GM12878 (cell line): ENCODE measurements around the gene SLC6A16. TPM values are rescaled to one million over a fixed set of nuclear protein-coding genes. Genes with fewer than 3 reads are reported as not detected.

Experiments
- ATAC-seq: fragments of 200-7000 bp; cut with Tn5 transposase; 3 replicates; pipeline ENCODE4 v1.9.1; 2020; ENCODE audit warnings: mild to moderate bottlenecking, moderate library complexity
- BruUV-seq: library from RNA; stranded (reverse); fragments of 400-500 nt; replicated peaks from 2 replicates; lab custom pipeline; 2021; lab: Mats Ljungman, UMichigan
- CTCF ChIA-PET: fragments of 300-600 bp; sonication (Branson Sonifier 250); formaldehyde crosslinking; extraction: SDS; loops from one replicate; lab custom pipeline; 2021; ENCODE audit warnings: inconsistent platforms; lab: Yijun Ruan, JAX
- POLR2A ChIA-PET: fragments of 350-600 bp; formaldehyde crosslinking; extraction: SDS; loops from one replicate; lab custom pipeline; 2021; ENCODE audit warnings: inconsistent platforms; lab: Charles Lee
- RAD21 ChIA-PET: fragments of 300-600 bp; sonication (Branson Sonifier 250); formaldehyde crosslinking; loops from one replicate; lab custom pipeline; 2023; ENCODE audit warnings: antibody characterized with exemption; ENCODE audit not compliant: unreplicated experiment; lab: Charles Lee
- SMC1A ChIA-PET: fragments of 300-600 bp; sonication (Branson Sonifier 250); formaldehyde crosslinking; loops from one replicate; lab custom pipeline; 2023; ENCODE audit not compliant: unreplicated experiment, uncharacterized antibody; lab: Charles Lee
- DNase-seq: peaks from one replicate; pipeline ENCODE4 v3.0.0-alpha.2; 2011; ENCODE audit warnings: low read depth, low spot score
- FAIRE-seq: peaks from 3 replicates; lab custom pipeline; 2011; peaks lifted over from hg19 to GRCh38; lab: Jason Lieb, UNC
- H2AFZ ChIP-seq: 2 replicates; pipeline ENCODE4 v1.6.0; 2011; ENCODE audit warnings: low read depth, low read length, control low read depth; ENCODE audit not compliant: control insufficient read depth
- H3K27ac ChIP-seq: 2 replicates; pipeline ENCODE4 v1.5.1; 2011; ENCODE audit warnings: control low read depth; ENCODE audit not compliant: control insufficient read depth, insufficient read depth
- H3K27me3 ChIP-seq, 2 experiments: replicated peaks in 1 of 2; 2 replicates each; pipeline versions ENCODE4 v1.6.0 to v1.6.1; 2011; ENCODE audit warnings: low read length in 1 of 2; ENCODE audit not compliant: control insufficient read depth in 2 of 2, insufficient read depth in 2 of 2
- H3K36me3 ChIP-seq, 2 experiments: 2 replicates each; pipeline ENCODE4 v1.5.1; 2011; ENCODE audit warnings: low read length in 1 of 2; ENCODE audit not compliant: control insufficient read depth in 2 of 2, insufficient read depth in 2 of 2
- H3K4me1 ChIP-seq: 2 replicates; pipeline ENCODE4 v1.6.1; 2011; ENCODE audit warnings: mild to moderate bottlenecking, low read length, moderate library complexity, mixed read lengths; ENCODE audit not compliant: control insufficient read depth, insufficient read depth
- H3K4me2 ChIP-seq: 2 replicates; pipeline ENCODE4 v1.6.0; 2011; ENCODE audit warnings: control low read depth; ENCODE audit not compliant: control insufficient read depth, insufficient read depth
- H3K4me3 ChIP-seq: fragments of 200-600 bp; sonication (generic); 2 replicates; pipeline ENCODE4 v1.5.1; 2016
- H3K79me2 ChIP-seq: 2 replicates; pipeline ENCODE4 v1.6.0; 2011; ENCODE audit warnings: low read length; ENCODE audit not compliant: control insufficient read depth, insufficient read depth
- H3K9ac ChIP-seq: 2 replicates; pipeline ENCODE4 v1.8.0; 2011; ENCODE audit warnings: low read length, control low read depth, mixed read lengths; ENCODE audit not compliant: control insufficient read depth, insufficient read depth
- H3K9me3 ChIP-seq: replicated peaks from 3 replicates; pipeline ENCODE4 v1.5.1; 2011; ENCODE audit warnings: mild to moderate bottlenecking, low read length; ENCODE audit not compliant: control insufficient read depth, insufficient read depth
- H4K20me1 ChIP-seq: 2 replicates; pipeline ENCODE4 v1.6.0; 2011; ENCODE audit not compliant: control insufficient read depth, insufficient read depth
- ATF3 ChIP-seq: IDR thresholded peaks from 2 replicates; pipeline ENCODE4 v1.6.1; 2011; ENCODE audit warnings: low read depth, mild to moderate bottlenecking, low read length, moderate library complexity, borderline replicate concordance; ENCODE audit errors: extremely low read depth
- ATF7 ChIP-seq: fragments of 450-650 bp; IDR thresholded peaks from 2 replicates; pipeline ENCODE4 v1.6.1; 2016; ENCODE audit warnings: low read depth, mild to moderate bottlenecking
- BHLHE40 ChIP-seq, 2 experiments: fragments of 450-650 bp in 1 of 2; IDR thresholded peaks; 2 replicates each; pipeline ENCODE4 v1.6.1; 2011 to 2017; ENCODE audit warnings: low read depth in 2 of 2, borderline replicate concordance in 1 of 2, improper control_type of control experiment in 1 of 2, low read length in 1 of 2, mild to moderate bottlenecking in 1 of 2
- ETV6 ChIP-seq, 2 experiments: fragments of 450-650 bp in 1 of 2; IDR thresholded peaks in 1 of 2; conservative IDR thresholded peaks in 1 of 2; 2 replicates each; pipeline ENCODE4 v1.6.1; 2014; ENCODE audit warnings: antibody characterized with exemption in 1 of 2, borderline replicate concordance in 1 of 2, low read depth in 1 of 2, mild to moderate bottlenecking in 1 of 2, moderate library complexity in 1 of 2
- POU2F2 ChIP-seq: IDR thresholded peaks from 3 replicates; pipeline ENCODE4 v1.6.1; 2011; ENCODE audit warnings: low read depth, mild to moderate bottlenecking, low read length, borderline replicate concordance
- SRF ChIP-seq, 2 experiments: IDR thresholded peaks; 2 replicates each; pipeline ENCODE4 v1.6.1; 2011; ENCODE audit warnings: low read depth in 2 of 2, low read length in 2 of 2, mild to moderate bottlenecking in 1 of 2, moderate library complexity in 1 of 2
- SUPT20H ChIP-seq: IDR thresholded peaks from 2 replicates; pipeline ENCODE4 v1.6.1; 2011; ENCODE audit warnings: low read depth, mild to moderate bottlenecking, low read length, moderate library complexity, borderline replicate concordance; ENCODE audit not compliant: control insufficient read depth
- TARDBP ChIP-seq: IDR thresholded peaks from 2 replicates; pipeline ENCODE4 v1.6.1; 2016; ENCODE audit warnings: borderline replicate concordance
- WGBS: methylation state at CpG from one replicate; pipeline ENCODE4 v1.1.6; 2016; ENCODE audit warnings: low lambda C conversion rate; ENCODE audit not compliant: insufficient replicate concordance, insufficient coverage; ENCODE audit errors: missing lambda C conversion rate; 5-methylcytosine and 5-hydroxymethylcytosine counted together
- in situ Hi-C: fragments of 300-500 bp; cut with MboI; formaldehyde crosslinking; loops from 9 replicates; pipeline ENCODE4 v1.14.3; 2018; ENCODE audit warnings: mixed read lengths
- intact Hi-C: fragments of 100-400 bp; cut with micrococcal nuclease; formaldehyde crosslinking; loops from one replicate; pipeline ENCODE4 v1.14.2; 2022; ENCODE audit not compliant: unreplicated experiment
- polyA plus RNA-seq, 11 experiments: library from polyadenylated mRNA; depleted of rRNA in 4 of 11; unstranded in 6 of 11; stranded (reverse) in 5 of 11; fragments of >200 nt; fragmentation: Nextera tagmentation in 4 of 11; fragmentation: Illumina TruSeq in 1 of 11; extraction: Ambion mirVana in 4 of 11; extraction: Trizol in 1 of 11; gene quantifications; 1 replicate in 1 of 11; 2 replicates in 10 of 11; pipeline versions ENCODE4 v1.2.1 to v1.2.3, GENCODE V29; 2011 to 2016; ENCODE audit warnings: inconsistent platforms in 2 of 11, missing spikeins in 2 of 11, low read depth in 1 of 11
- total RNA-seq, 4 experiments: library from RNA; depleted of rRNA in 3 of 4; stranded (reverse); fragments of >200 nt in 3 of 4; fragmentation: Illumina TruSeq in 1 of 4; extraction: Trizol in 1 of 4; gene quantifications; 2 replicates each; pipeline versions ENCODE4 v1.2.1 to v1.2.3, GENCODE V29; 2013 to 2021
- TF ChIP-seq, protein P1 (sequence below): fragments of 450-650 bp; formaldehyde crosslinking; IDR thresholded peaks from 2 replicates; pipeline ENCODE4 v1.4.0; 2020; ENCODE audit warnings: mild to moderate bottlenecking, moderate library complexity
- TF ChIP-seq, protein P2 (sequence below): fragments of 450-650 bp; IDR thresholded peaks from 2 replicates; pipeline ENCODE4 v1.6.1; 2017; ENCODE audit warnings: low read depth, mild to moderate bottlenecking, moderate library complexity

SLC6A16 gene
- total and polyA plus RNA-seq, 10 of the 15 experiments (the other 5 are each of a cell fraction or from before 2014, with no cell fraction given) = 0.23 to 3.2 (median 0.54) TPM

GRCh38 chr19:49315111-49315510 lies 9.9 kb downstream of the SLC6A16 start:
- TF ChIP-seq, protein P1, sequence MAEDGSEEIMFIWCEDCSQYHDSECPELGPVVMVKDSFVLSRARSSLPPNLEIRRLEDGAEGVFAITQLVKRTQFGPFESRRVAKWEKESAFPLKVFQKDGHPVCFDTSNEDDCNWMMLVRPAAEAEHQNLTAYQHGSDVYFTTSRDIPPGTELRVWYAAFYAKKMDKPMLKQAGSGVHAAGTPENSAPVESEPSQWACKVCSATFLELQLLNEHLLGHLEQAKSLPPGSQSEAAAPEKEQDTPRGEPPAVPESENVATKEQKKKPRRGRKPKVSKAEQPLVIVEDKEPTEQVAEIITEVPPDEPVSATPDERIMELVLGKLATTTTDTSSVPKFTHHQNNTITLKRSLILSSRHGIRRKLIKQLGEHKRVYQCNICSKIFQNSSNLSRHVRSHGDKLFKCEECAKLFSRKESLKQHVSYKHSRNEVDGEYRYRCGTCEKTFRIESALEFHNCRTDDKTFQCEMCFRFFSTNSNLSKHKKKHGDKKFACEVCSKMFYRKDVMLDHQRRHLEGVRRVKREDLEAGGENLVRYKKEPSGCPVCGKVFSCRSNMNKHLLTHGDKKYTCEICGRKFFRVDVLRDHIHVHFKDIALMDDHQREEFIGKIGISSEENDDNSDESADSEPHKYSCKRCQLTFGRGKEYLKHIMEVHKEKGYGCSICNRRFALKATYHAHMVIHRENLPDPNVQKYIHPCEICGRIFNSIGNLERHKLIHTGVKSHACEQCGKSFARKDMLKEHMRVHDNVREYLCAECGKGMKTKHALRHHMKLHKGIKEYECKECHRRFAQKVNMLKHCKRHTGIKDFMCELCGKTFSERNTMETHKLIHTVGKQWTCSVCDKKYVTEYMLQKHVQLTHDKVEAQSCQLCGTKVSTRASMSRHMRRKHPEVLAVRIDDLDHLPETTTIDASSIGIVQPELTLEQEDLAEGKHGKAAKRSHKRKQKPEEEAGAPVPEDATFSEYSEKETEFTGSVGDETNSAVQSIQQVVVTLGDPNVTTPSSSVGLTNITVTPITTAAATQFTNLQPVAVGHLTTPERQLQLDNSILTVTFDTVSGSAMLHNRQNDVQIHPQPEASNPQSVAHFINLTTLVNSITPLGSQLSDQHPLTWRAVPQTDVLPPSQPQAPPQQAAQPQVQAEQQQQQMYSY (CRISPR knock-in tag) = no peak
- TF ChIP-seq, protein P2, sequence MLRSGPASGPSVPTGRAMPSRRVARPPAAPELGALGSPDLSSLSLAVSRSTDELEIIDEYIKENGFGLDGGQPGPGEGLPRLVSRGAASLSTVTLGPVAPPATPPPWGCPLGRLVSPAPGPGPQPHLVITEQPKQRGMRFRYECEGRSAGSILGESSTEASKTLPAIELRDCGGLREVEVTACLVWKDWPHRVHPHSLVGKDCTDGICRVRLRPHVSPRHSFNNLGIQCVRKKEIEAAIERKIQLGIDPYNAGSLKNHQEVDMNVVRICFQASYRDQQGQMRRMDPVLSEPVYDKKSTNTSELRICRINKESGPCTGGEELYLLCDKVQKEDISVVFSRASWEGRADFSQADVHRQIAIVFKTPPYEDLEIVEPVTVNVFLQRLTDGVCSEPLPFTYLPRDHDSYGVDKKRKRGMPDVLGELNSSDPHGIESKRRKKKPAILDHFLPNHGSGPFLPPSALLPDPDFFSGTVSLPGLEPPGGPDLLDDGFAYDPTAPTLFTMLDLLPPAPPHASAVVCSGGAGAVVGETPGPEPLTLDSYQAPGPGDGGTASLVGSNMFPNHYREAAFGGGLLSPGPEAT = no peak
- TF ChIP-seq ATF7 (no peak), ETV6 (conservative IDR thresholded peaks at IDR 0.05 in 1 of 2, IDR thresholded peaks at IDR 0.05 in 1 of 2; ENCODE audit: borderline replicate concordance in 1 of 2, low read depth in 1 of 2) (no peak), POU2F2 (no peak), TARDBP (no peak), SRF (IDR thresholded peaks at IDR 0.05; ENCODE audit: low read depth in 2 of 2, low read length in 2 of 2) (no peak), SUPT20H (no peak), ATF3 (no peak), BHLHE40 (IDR thresholded peaks at IDR 0.05; ENCODE audit: borderline replicate concordance in 1 of 2, low read depth in 2 of 2, low read length in 1 of 2) (no peak)
- H3K9ac ChIP-seq = no peak overlapping the region
- H3K36me3 ChIP-seq = no peaks in the 10 kb centered on the region; a peak in 1 of 4 replicates
- POLR2A ChIA-PET = interaction anchor here (0.6 kb wide), 2 partner anchors 11 to 58 kb away, joined by 3 to 4 read pairs; no protein-coding TSS in a partner anchor
- no TSS peak for BruUV-seq
- no peaks in the 10 kb centered on the region for H3K27me3 ChIP-seq
- in situ Hi-C loops = no loop called here
- SMC1A ChIA-PET = interaction anchor here (0.7 to 1.2 kb wide), 2 partner anchors 19 to 23 kb away, joined by 3 read pairs; no protein-coding TSS in a partner anchor
- peaks cover 3% of the 10 kb centered on the region; the same call in 1 of the 3 replicates for H3K9me3 ChIP-seq
- WGBS = 31% methylated on average over 1 of the region's 1 CpG
- ATAC-seq = no peak
- no peak for FAIRE-seq
- no peak overlapping the region for H3K27ac ChIP-seq
- no peaks in the 10 kb centered on the region for H3K4me1 ChIP-seq
- no peak overlapping the region for H2AFZ ChIP-seq
- no peaks in the 10 kb centered on the region for H4K20me1 ChIP-seq
- RAD21 ChIA-PET = no interaction called here
- H3K4me2 ChIP-seq = no peak overlapping the region
- H3K79me2 ChIP-seq = no peaks in the 10 kb centered on the region
- H3K4me3 ChIP-seq = no peak overlapping the region
- DNase-seq = no peak
- CTCF ChIA-PET = interaction anchor here (0.6 to 1.2 kb wide), 4 partner anchors 9 to 893 kb away, joined by 3 to 7 read pairs (median 4); no protein-coding TSS in a partner anchor
- intact Hi-C loops = no loop called here
